CD4-positive, alpha-beta T cell treated with Interleukin-4 for 4 hours (primary cell): ENCODE results near the gene GPD1L.
A peak's percentile ranks its signal among the peaks of the same experiment; 100 is the strongest.
"Not testable (repeated sequence)": the region's sequence is repeated elsewhere in the genome, so short reads cannot be mapped to it uniquely, and the experiment has no call there.

ENCODE experiments used
- DNase-seq: peaks from one replicate; pipeline ENCODE4 v3.0.0-alpha.2; 2020

Gene GPD1L

DNA sequence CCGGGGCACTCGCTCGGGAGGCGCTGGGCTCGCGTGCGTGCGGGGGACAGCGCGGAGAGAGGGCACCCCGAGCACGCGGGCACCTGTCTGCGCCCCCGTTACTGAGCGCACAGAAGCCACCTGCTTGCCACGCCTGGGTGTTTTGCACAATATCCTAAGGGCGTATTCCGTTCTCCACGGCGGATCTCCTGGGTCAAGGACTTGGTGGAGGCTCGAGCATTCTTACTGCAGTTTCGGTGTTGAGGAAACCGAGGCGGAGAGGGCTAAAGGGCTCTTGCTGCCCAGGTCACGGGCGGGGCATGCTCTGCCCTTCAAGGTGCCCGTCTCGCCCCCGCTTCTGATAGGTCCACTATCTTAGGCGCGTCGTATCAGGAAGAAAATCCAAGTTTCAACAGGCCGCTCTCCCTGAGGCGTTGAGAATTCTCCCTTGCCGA is 526 bp downstream of the GPD1L start:
- peak; percentile 5 for DNase-seq

DNA sequence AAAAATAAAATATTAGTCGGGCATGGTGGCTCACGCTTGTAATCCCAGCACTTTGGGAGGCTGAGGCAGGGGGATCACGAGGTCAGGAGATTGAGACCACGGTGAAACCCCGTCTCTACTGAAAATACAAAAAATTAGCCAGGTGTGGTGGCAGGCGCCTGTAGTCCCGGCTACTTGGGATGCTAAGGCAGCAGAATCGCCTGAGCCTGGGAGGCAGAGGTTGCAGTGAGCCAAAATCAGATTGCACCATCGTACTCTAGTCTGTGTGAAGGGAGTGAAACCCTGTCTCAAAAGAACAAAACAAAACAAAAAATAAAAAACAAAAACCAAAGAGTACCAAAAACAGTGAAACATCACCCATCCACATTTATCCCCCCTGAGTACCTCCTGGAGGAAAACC is 1.8 kb downstream of the GPD1L start:
- not testable (repeated sequence) for DNase-seq

DNA sequence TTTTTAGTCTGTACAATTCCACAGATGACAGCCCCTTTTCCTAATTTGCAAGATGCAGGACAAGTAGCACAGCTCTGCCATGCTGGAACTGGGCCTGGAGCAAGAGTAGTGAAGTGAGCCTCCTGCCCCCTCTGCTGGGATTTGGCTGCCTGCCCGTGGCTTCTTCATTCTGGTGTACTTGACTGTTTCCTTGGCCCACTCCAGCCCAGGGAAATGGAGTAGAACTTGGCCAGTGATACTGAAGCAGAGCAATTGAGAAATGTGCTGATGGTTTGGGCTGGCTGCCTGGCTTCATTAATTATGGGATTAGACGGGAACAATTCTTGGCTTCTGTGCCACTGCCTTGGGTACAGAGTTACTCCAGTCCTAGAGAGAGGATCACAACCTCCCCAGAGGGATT is 2.8 kb downstream of the GPD1L start:
- DNase-seq = no peak

DNA sequence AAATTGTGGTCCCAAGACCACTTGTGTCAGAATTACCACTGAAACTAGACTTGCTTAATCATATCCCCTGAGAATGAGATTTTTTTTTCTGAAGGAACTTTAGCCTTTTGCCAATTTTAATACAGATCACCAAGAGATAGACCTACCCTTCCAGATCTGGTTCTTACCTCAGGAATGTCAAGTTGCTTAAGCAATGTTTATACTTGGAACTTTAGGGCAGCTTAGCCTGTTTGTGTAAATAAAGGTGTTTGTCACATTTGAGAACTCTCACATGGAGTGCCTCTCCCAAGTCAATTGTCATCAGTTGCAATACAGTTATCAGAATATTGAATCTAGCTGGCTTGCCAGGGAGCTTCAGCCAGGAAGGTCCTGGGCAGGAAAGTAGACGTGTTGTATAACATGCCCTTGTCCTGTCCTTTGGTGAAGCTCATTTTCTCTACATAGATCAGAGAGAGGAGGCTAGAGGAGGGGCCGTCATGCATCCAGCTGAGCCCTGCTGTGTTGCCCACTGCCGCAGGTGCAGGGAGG is 3.9 kb downstream of the GPD1L start:
- DNase-seq = no peak

DNA sequence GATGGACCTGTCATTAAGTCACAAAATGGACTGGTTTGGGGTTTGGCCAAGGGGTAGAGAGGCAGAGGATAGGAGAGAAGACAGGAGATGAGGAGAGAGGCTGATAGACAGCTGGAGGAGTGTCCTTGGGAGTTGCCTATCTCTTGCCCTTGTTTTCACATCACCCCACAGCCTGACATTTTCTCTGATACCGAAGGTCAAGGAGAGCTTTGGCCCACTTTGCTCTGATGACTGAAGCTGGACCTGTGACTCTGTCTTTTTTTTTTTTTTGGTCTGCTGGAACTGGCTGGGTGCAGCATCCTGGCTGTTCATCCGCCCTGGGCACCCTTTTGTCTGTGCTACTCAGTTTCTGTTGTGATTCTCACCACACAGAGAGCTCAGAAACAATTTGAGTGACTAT is 5.1 kb downstream of the GPD1L start:
- no peak for DNase-seq

DNA sequence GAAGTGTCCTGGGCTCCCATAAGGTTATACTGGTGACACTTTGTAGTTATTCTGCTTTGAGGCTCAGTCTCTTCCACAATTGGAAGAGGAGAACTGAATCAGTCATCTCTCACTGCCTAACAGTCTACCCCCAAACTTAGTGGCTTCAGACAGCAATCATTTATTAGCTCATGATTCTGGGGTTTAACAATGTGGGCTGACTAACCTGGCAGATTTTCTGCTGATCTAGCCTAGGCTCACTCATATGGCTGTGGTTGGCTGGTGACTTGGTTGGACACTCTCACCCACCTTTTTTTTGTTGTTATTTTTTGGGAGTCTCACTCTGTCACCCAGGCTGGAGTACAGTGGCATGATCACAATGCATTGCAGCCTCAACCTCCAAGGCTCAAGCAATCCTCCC is 7.1 kb downstream of the GPD1L start:
- peak; percentile 35 for DNase-seq

DNA sequence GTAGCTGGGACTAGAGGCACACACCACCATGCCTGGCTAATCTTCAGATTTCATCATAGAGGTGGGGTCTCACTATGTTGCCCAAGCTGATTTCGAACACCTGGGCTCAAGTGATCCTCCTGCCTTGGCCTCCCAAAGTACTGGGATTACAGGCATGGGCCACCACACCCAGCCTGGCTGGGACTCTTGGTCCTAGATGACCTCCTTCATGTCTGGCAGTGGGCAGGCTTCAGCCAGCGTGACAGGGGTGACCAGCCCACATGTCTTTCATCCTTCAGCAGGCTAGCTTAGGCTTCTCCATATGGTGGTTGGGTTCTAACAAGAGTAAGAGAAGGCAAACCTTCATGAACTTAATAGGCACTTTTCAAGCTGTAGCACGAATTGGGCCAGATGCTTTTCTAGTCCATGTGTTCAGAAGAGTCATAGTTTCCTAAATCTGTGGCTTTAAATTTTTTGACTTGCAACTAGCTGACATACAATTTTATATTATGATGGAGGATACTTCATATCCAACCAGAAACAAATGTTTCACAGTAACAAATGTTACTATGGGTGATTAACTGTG is 7.6 kb downstream of the GPD1L start:
- no peak for DNase-seq

DNA sequence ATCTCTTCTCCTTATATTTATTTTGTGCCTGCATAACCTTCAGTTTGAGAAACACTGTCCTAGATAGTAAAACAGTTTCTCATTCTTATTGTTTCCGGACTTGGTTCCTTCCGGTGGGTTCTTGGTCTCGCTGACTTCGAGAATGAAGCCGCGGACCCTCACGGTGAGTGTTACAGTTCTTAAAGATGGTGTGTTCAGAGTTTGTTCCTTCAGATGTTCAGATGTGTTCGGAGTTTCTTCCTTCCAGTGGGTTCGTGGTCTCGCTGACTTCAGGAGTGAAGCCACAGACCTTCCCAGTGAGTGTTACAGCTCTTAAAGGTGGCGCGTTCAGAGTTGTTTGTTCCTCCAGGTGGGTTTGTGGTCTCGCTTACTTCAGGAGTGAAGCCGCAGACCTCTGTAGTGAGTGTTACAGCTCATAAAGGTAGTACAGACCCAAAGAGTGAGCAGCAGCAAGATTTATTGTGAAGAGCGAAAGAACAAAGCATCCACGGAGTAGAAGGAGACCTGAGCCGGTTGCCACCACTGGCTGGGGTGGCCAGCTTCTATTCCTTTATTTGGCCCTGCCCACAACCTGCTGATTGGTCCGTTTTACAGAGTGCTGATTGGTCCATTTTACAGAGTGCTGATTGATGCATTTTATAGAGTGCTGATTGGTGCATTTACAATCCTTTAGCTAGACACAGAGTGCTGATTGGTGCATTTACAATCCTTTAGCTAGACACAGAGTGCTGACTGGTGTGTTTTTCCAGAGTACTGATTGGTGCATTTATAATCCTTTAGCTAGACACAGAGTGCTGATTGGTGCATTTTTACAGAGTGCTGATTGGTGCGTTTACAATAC is 8.3 kb downstream of the GPD1L start:
- DNase-seq = peak; percentile 83

DNA sequence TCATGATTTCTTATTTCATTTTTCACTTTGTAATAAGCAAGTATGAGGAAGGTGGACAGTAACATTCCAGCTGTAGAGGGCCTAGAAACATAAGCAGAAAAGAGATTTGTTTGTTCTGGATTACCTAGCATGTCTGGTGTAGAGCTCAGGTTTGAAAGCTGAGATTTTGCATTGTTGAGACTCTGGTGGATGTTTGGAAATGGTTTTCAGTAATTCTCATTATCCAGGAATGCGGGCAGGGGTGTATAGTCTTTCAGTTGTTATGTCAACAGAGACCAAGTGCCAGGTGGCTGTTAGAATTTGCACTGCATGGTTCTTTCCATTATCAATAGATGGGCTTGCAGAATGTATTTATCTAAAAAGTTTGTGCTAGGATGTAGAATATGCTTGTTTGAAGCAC is 10.9 kb downstream of the GPD1L start:
- DNase-seq = no peak

DNA sequence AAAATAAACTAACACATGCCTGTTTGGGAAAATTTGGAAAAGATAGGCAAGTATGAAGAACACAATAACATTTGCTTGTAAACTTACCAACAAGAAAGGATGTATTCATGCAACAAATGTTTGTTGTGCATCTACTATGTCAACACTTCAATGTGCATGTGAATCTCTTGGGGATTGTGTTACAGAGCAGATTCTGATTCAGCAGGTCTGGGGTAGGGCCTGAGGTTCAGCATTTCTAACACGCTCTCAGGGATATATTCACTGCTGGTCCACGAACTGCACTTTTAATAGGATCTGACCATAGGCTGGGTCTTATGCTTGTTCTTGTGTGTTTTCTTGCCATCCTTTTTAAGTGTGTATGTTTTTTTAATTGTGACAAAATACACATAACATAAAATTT is 11.8 kb downstream of the GPD1L start:
- no peak for DNase-seq

DNA sequence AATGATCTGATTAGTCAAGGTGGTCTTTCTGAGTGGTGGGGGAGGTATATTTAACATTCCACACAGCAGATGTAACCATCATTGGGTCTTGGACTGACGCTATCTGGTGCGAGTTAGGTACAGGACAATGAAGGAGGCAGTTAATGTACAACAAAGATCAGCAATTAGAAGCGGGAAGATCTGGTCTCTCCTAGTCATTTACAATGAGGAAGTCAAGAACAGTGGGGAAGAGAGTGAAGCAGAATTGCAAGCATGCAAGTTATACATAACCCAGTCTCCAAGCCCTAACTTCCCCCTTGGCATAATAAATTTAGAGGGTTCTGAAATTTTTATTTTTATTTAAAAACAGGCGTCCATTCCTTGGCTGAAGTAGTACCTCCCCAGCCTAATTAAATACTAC is 14.1 kb downstream of the GPD1L start:
- no peak for DNase-seq

DNA sequence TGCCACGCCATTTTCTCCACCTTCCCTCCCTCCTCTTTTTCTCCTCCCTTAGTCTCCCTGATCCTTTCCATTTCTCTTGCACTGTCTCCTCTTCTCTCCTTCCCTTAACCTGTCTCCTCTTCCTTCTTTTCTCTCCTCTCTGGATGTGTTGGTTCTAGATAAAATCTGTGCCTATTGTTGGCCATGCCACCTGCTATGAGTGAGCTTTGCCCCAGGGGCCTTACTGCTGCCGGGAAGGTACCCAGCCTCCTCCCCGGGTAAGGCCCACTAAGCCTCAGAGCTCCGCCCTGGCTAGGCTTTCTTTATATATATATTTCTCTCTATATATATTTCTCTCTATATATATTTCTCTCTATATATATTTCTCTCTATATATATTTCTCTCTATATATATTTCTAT is 14.7 kb downstream of the GPD1L start:
- DNase-seq = no peak

DNA sequence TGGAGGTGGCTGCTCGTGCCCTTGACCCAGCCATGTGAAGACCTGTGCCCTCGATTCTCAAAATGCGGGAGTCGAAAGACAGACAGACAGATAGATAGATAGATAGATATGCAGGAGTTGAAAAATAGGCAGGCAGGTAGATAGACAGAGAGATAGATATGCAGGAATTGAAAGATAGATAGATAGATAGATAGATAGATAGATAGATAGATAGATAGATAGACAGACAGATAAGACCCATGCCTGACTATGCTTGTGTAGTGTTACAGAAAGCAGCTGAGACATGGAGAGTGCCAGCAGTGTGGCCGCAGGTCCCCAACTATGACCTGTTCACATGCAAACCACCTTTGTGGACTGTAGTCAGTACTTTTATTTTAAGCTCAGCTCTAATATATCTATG is 17.2 kb downstream of the GPD1L start:
- DNase-seq = no peak

DNA sequence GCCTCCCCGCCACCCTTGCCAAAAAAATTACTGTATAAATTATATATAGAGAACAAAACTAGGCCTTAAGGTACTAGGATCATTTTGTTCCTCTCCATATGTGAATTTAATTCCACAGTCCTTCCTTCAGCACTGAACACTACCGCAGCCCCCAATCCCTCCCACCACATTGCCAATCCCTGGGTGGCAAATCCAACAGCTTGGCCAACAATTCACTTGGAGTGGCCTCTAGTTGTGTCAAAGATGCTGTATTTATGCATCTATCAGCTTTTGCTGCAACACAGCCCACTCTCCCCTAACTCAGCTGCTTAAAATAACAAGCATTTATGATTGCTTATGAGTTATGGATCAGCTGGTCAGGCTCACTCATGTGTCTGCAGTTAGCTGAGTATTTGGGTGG is 18.6 kb downstream of the GPD1L start:
- no peak for DNase-seq

DNA sequence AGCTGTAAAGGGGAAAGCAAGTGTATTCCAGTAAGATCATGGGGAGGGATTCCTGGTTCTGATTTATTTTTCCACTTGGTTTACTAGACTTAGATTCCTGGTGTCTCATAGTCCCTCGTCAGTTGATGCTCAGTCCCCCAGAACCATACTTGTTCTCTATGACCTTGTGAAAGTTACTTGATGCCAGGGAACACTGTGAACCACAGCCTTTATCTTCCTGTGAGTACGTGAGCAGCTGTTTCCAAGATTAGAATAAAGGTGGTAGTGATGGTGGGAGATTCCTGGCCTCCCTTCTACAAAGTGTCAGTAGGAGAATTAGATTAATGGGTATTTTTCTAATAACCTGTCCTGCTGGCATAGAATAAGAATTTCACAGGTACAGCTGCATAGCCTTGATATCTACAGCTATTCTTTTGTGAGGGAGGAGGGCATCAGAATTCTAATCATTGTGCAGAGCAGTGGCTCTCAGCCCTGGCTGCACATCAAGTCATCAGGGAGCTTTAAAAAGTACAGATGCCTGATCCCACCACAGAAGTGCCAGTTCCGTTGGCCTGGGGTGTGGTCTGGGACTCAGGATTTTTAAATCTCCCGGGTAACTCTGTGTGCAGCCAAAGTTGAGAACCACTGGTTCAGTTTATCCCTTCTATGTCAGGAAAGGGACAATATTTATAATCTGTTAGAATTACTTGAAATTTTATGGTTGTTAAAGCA is 20.0 kb downstream of the GPD1L start:
- DNase-seq = no peak

DNA sequence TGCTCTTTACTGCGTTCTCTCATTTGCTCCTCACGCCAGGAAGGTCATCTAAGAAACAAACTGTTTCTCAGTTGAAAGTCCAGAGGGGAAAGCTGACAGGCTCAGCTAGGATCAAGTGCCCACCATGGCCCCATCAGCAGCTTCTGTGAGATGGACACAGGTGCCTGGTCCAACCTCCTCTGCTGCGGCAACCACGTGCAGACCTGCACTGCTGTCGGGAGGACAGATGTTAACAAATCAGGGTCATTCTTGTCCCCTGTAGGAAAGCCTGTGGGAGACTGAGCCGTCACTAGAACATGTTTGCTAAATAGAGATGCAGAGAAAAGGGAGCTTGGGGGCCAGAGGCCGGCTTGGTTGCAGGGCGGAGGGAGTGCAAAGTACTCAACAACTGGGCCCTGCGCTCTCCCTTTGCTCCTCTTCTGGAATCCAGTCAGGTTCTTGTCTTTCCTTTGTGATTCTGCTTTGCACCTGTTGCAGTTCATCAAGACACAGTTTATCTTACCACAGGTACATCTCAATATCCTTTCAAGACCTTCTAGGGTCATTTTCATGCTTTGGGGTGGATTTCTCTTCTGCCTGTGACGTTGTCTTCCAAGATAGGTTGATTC is 20.9 kb downstream of the GPD1L start:
- no peak for DNase-seq

DNA sequence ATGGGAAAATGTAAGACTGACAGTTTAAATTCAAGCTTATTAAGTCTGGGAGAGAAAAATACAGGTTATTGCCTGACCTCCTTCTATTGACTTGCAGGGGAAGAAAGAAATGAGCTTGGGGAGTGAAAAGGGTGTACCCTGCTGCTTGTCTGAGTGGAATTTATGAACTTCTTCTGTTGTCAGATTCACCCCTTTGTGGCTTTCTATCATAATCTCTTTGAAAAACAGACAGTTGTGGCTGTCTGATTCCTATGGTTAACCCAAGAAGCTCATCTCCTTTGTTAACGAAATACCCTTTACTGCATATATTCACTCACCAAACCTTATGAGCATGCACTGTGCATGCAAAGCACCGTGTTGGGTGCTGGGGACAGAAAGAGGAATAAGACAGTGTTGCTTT is 22.5 kb downstream of the GPD1L start:
- no peak for DNase-seq

DNA sequence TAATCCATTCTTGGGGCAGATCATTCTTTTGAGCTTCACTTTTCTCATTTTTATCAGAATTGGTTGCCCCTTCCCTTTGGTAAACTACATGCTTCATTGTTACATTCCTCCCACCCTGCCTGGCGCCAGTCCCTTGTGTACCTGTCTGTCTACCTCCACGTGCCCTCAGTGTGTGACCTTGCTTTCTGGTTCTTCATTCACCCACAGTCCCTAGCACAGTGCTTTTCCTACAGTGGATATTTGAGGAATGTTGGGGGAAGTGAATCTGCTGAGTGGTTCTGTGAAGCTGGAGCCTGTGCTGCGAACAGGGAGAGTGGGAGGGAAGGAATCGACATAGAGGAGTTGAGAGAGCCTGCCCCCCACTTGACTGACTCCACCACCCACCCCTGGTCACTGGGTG is 23.4 kb downstream of the GPD1L start:
- no peak for DNase-seq

DNA sequence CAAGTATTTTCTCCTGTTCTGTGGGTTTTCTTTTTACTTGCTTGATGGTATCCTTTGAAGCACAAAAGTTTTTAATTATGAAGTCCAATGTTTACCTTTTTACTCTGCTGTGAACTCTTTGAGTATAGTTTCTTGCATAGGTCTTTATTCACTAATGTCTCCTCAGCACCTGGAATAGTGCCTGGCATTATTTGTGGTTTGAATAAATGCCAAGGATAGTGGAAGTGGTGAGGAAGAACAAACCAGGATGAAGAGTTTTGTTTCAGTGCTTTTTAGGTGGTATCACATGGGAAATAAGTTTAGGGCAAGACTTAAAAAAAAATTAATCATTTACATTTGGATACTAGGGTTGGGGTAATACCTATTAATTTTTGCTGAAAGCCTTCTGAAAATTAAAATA is 25.7 kb downstream of the GPD1L start:
- DNase-seq = no peak

DNA sequence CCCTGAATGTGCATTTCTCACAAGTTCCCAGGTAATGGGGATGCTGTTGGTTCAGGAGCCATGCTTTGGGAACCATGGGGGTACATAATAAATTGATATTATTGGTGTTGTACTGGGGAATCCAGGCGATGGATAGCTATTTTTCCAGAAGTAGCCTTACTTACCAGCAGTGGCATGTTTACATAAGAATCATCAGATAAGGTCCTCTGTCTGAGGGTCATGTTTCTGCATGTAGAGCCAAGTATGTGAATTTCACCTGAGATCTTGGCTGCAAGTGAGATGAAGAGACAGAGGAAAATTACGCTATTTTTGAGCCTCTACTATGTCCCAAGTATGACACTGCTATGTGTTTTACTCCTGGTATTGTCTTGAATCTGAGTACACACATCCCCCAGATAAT is 26.3 kb downstream of the GPD1L start:
- no peak for DNase-seq

DNA sequence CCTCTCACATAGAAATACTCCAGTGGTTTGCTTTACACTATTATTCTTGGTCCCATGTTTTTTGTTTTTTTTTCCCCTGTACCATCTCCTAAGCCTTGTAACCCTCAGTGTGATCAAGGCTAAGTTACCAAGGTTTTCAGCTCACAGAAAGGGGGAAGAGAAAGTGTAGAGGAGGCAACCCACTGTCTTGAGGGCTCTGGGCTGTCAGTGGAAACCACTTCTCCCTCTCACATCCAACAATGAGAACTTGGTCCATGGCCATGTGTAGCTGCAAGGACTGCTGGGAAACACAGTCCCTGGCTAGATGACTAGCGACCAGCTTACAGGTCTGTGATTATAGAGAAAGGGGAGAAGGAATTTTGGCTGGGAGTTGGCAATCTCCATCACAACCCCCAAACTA is 30.3 kb downstream of the GPD1L start:
- no peak for DNase-seq

DNA sequence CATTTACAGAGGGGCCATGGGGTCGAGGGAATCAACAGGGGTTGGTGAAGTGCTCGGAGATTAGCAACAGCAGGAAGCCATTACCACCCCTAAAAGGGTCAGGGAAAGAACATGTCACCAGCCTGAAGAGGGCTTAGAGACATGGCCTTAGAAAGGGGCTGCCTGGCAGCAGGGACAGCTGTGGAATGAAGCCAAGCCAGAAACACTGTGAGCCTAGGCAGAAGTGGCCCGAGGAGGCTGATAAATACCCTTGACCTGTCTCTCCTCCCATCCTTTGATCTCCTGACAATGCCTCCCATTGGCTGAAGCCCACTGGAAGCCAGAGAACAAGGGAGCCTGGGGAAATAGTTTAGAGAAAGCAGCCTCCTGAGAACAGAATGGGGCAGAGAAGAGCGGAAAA is 31.4 kb downstream of the GPD1L start:
- DNase-seq = no peak

DNA sequence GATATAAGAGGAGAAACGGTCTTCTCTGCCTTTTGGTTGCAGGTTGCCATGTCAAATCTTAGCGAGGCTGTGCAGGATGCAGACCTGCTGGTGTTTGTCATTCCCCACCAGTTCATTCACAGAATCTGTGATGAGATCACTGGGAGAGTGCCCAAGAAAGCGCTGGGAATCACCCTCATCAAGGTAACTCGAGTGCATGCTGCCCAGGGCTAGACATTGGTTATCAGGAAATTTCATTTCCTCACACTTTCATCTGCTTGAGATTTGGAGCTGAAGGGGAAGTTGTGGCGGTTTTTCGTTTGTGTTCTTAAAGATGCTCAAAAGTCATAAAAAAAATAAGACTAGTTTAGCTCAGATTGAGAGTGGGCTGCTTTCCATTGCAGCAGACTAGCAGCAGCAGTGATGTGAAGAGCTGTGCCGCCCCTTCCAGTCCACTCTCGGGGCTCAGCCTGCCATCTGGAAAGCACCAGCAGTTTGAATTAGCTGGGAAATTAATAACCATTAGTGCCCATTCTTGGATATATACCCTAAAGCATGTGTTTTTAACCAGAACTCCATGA is 32.2 kb downstream of the GPD1L start:
- DNase-seq = no peak
